ENCODE data around the gene KCNT2. TPM values are rescaled to one million over a fixed set of nuclear protein-coding genes. Genes with fewer than 3 reads are reported as not detected.

KCNT2 gene
- total and polyA plus RNA-seq, 2 of the 8 experiments (the other 6 are each of a cell fraction or from before 2014, with no cell fraction given) = 2.3 to 10.2 TPM

DNA sequence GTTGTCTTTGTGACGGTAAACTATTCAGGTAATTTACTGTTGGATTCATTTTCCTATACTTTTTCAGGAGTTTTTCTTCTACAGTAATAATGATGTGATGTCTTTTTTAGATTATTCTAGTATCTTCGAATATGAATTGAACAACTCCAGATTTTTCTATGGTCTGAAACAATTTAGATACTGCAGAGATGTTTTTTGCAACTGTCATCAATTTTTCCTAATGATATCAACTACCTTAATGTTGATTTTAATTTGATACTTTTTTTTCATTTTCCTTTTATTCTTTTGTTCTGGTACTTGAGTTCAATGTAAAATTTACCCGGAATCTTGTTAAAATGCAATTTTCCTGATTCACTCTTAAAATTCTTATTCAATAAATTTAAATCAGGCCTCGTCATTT lies 110.4 kb downstream of the KCNT2 start:
- no peak overlapping the region for H2AK5ac ChIP-seq (ENCODE audit: low read depth, low read length)
- H3K56ac ChIP-seq (replicated peaks; ENCODE audit: insufficient read length, low read depth, low read length) = no peak overlapping the region
- no peak overlapping the region for H3K9ac ChIP-seq (replicated peaks in 1 of 4; ENCODE audit: extremely low read depth in 1 of 4, low read depth in 3 of 4, low read length in 3 of 4)
- no peak overlapping the region for H2BK20ac ChIP-seq (ENCODE audit: low read length)
- DNase-seq (ENCODE audit: low read depth in 1 of 2, low spot score in 2 of 2) = no peak
- H3K23me2 ChIP-seq (ENCODE audit: low read depth, low read length) = no peaks in the 10 kb centered on the region
- H3K79me2 ChIP-seq (ENCODE audit: control insufficient read depth in 1 of 2, insufficient read depth in 2 of 2, low read length in 2 of 2) = peaks cover 0 to 40% of the 10 kb centered on the region in 2 experiments; a peak in 2 of 4 replicates
- POLR2A ChIA-PET (ENCODE audit: partially characterized antibody) = no interaction called here
- no peaks in the 10 kb centered on the region for H3K36me3 ChIP-seq (ENCODE audit: control insufficient read depth in 2 of 4, insufficient read depth in 4 of 4, low read length in 3 of 4)
- no peak overlapping the region for H3K27ac ChIP-seq (ENCODE audit: low read depth, low read length)
- no peak overlapping the region for H2AFZ ChIP-seq (ENCODE audit: low read length)
- no peak overlapping the region for H3K4me2 ChIP-seq (ENCODE audit: insufficient read depth in 1 of 2, low read depth in 2 of 2, low read length in 2 of 2)
- no peak overlapping the region for H3K4ac ChIP-seq (replicated peaks; ENCODE audit: insufficient read length, low read depth, low read length)
- 93% methylated on average over 4 of the region's 4 CpGs; no CpG with 5 or more reads in 1 of the 2 experiments for WGBS, 2 experiments (ENCODE audit: extremely low coverage in 1 of 2, insufficient coverage in 1 of 2, insufficient read length in 1 of 2, insufficient replicate concordance in 2 of 2, low coverage in 1 of 2, low lambda C conversion rate in 2 of 2, missing lambda C conversion rate in 1 of 2)
- H4K20me1 ChIP-seq (replicated peaks in 1 of 2; ENCODE audit: control insufficient read depth in 1 of 2, insufficient read depth in 2 of 2, low read length in 2 of 2) = peaks cover 0 to 3% of the 10 kb centered on the region in 2 experiments
- FAIRE-seq = no peak
- H3K9me3 ChIP-seq (ENCODE audit: insufficient read depth in 2 of 2, low read depth in 1 of 2, low read length in 1 of 2) = no peaks in the 10 kb centered on the region
- H2BK12ac ChIP-seq (ENCODE audit: low read depth, low read length) = no peak overlapping the region
- no peak overlapping the region for H3K18ac ChIP-seq (ENCODE audit: extremely low read depth, low read length)
- TF ChIP-seq BCL11A (IDR thresholded peaks at IDR 0.05; ENCODE audit: low read depth in 2 of 2, low read length in 2 of 2) (no peak), MAFK (IDR thresholded peaks at IDR 0.05; ENCODE audit: low read depth, low read length) (peak; percentile 33; the same call in 1 of the 2 replicates)
- no peak overlapping the region for H2BK120ac ChIP-seq (replicated peaks; ENCODE audit: low read depth, low read length)
- H4K8ac ChIP-seq (ENCODE audit: extremely low read depth, insufficient read depth, low read length) = no peak overlapping the region
- no peaks in the 10 kb centered on the region for H3K27me3 ChIP-seq (replicated peaks in 1 of 4; ENCODE audit: control insufficient read depth in 3 of 4, extremely low read depth in 1 of 4, insufficient read depth in 3 of 4, low read length in 3 of 4)
- H3K14ac ChIP-seq (ENCODE audit: insufficient read length) = no peak overlapping the region
- H2BK5ac ChIP-seq (ENCODE audit: low read depth, low read length) = no peak overlapping the region
- no peak overlapping the region for H3K23ac ChIP-seq (ENCODE audit: insufficient read length)
- H4K5ac ChIP-seq (ENCODE audit: insufficient read length, low read depth, low read length) = no peak overlapping the region
- CTCF ChIA-PET (ENCODE audit: partially characterized antibody) = no interaction called here
- no peaks in the 10 kb centered on the region; the same call in 1 of the 2 replicates for H3K79me1 ChIP-seq (ENCODE audit: low read depth, low read length)
- H4K91ac ChIP-seq (replicated peaks; ENCODE audit: insufficient read length, low read length) = no peak overlapping the region
- no peaks in the 10 kb centered on the region for H3K4me1 ChIP-seq (replicated peaks in 1 of 4; ENCODE audit: control insufficient read depth in 3 of 4, insufficient read depth in 4 of 4, low read length in 3 of 4)
- no peak overlapping the region for H2BK15ac ChIP-seq (ENCODE audit: low read length)
- no peak overlapping the region for H3K4me3 ChIP-seq (ENCODE audit: extremely low read depth in 1 of 4, insufficient read depth in 2 of 4, low read depth in 3 of 4, low read length in 4 of 4)

Measured in H1 (cell line).